ENCODE measurements around the gene LTV1. TPM values are rescaled to one million over a fixed set of nuclear protein-coding genes. Genes with fewer than 3 reads are reported as not detected.

The LTV1 gene
- total and polyA plus RNA-seq, 9 of the 15 experiments (the other 6 are each of a cell fraction or from before 2014, with no cell fraction given), result 57.9 to 162 (median 119) TPM

- no peaks in the 10 kb centered on the region for H4K20me1 ChIP-seq (replicated peaks; ENCODE audit: control insufficient read depth, insufficient read depth, low read length)
- BruUV-seq (replicated peaks), result no TSS peak
- no peak overlapping the region for H3K4me2 ChIP-seq (ENCODE audit: insufficient read depth, low read length)
- no peaks in the 10 kb centered on the region for H3K79me2 ChIP-seq (ENCODE audit: control insufficient read depth, insufficient read depth, low read length)
- ChIA-PET POLR2A (interaction anchor here (0.9 kb wide), 1 partner anchor 99 kb away, joined by 3 read pairs; no protein-coding TSS in a partner anchor), CTCF (ENCODE audit: low intra/inter-chr PET ratio) (interaction anchor here (0.7 kb wide), 1 partner anchor 78 kb away, joined by 3 read pairs; no protein-coding TSS in a partner anchor)
- H3K9ac ChIP-seq (ENCODE audit: insufficient read depth in 1 of 2, low read depth in 2 of 2, low read length in 2 of 2), result no peak overlapping the region
- no peaks in the 10 kb centered on the region for H3K9me3 ChIP-seq (replicated peaks; ENCODE audit: control insufficient read depth, insufficient read depth, low read depth, low read length)
- no peak for DNase-seq (ENCODE audit: extremely low read depth in 1 of 4, low spot score in 3 of 4)
- no peak overlapping the region for H3K27ac ChIP-seq (ENCODE audit: extremely low read depth, low read depth, low read length)
- H3K9me1 ChIP-seq (ENCODE audit: control insufficient read depth, insufficient read depth, low read length), result no peaks in the 10 kb centered on the region
- in situ Hi-C loops (cut with MboI) (no loop called here), intact Hi-C loops (cut with micrococcal nuclease) (no loop called here)
- H3K36me3 ChIP-seq (ENCODE audit: control insufficient read depth, insufficient read depth, low read length), result no peaks in the 10 kb centered on the region
- no peak for FAIRE-seq
- TF ChIP-seq ZFP1 (CRISPR knock-in tag; IDR thresholded peaks at IDR 0.05) (no peak), POLR2B (IDR thresholded peaks at IDR 0.05; ENCODE audit: low read depth, partially characterized antibody) (no peak), RHOXF2B (CRISPR knock-in tag; conservative IDR thresholded peaks at IDR 0.05) (no peak), TAF9B (IDR thresholded peaks at IDR 0.05; ENCODE audit: partially characterized antibody) (no peak), ZNF217 (CRISPR knock-in tag; IDR thresholded peaks at IDR 0.05) (no peak), ZNF445 (CRISPR knock-in tag; IDR thresholded peaks at IDR 0.05; ENCODE audit: low read depth) (no peak), CEBPG (CRISPR knock-in tag; IDR thresholded peaks at IDR 0.05) (no peak), CEBPG (tag; conservative IDR thresholded peaks at IDR 0.05 in 1 of 2, IDR thresholded peaks at IDR 0.05 in 1 of 2) (no peak)
- TF ChIP-seq, protein P1, sequence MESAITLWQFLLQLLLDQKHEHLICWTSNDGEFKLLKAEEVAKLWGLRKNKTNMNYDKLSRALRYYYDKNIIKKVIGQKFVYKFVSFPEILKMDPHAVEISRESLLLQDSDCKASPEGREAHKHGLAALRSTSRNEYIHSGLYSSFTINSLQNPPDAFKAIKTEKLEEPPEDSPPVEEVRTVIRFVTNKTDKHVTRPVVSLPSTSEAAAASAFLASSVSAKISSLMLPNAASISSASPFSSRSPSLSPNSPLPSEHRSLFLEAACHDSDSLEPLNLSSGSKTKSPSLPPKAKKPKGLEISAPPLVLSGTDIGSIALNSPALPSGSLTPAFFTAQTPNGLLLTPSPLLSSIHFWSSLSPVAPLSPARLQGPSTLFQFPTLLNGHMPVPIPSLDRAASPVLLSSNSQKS (CRISPR knock-in tag; IDR thresholded peaks at IDR 0.05), result no peak
- 3% methylated on average over 7 of the region's 7 CpGs for WGBS (ENCODE audit: insufficient coverage, low coverage, missing lambda C conversion rate)
- no peak overlapping the region for H2AFZ ChIP-seq (ENCODE audit: low read depth, low read length)
- H3K27me3 ChIP-seq (ENCODE audit: control insufficient read depth in 2 of 2, insufficient read depth in 2 of 2, low read length in 2 of 2), result no peaks in the 10 kb centered on the region
- no peaks in the 10 kb centered on the region for H3K4me1 ChIP-seq (replicated peaks in 1 of 2; ENCODE audit: control insufficient read depth in 2 of 2, insufficient read depth in 2 of 2, low read length in 2 of 2)
- no peak for ATAC-seq
- no peak overlapping the region for H3K4me3 ChIP-seq
Observed at GRCh38 chr6:143884216-143884900, 41.2 kb downstream of the LTV1 start.
